ENCODE measurements around the gene TMEM150A.

GRCh38 chr2:85631316-85631715 lies 28.8 kb upstream of the TMEM150A start:
- TF ChIP-seq TAF1 (IDR thresholded peaks at IDR 0.05; ENCODE audit: low read depth): no peak
- TF ChIP-seq YY1 (IDR thresholded peaks at IDR 0.05; ENCODE audit: low read depth): no peak
- TF ChIP-seq EP300 (IDR thresholded peaks at IDR 0.05; ENCODE audit: borderline replicate concordance): no peak
- TF ChIP-seq, protein P1, sequence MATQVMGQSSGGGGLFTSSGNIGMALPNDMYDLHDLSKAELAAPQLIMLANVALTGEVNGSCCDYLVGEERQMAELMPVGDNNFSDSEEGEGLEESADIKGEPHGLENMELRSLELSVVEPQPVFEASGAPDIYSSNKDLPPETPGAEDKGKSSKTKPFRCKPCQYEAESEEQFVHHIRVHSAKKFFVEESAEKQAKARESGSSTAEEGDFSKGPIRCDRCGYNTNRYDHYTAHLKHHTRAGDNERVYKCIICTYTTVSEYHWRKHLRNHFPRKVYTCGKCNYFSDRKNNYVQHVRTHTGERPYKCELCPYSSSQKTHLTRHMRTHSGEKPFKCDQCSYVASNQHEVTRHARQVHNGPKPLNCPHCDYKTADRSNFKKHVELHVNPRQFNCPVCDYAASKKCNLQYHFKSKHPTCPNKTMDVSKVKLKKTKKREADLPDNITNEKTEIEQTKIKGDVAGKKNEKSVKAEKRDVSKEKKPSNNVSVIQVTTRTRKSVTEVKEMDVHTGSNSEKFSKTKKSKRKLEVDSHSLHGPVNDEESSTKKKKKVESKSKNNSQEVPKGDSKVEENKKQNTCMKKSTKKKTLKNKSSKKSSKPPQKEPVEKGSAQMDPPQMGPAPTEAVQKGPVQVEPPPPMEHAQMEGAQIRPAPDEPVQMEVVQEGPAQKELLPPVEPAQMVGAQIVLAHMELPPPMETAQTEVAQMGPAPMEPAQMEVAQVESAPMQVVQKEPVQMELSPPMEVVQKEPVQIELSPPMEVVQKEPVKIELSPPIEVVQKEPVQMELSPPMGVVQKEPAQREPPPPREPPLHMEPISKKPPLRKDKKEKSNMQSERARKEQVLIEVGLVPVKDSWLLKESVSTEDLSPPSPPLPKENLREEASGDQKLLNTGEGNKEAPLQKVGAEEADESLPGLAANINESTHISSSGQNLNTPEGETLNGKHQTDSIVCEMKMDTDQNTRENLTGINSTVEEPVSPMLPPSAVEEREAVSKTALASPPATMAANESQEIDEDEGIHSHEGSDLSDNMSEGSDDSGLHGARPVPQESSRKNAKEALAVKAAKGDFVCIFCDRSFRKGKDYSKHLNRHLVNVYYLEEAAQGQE (IDR thresholded peaks at IDR 0.05; ENCODE audit: low read depth): no peak
- no peak for TF ChIP-seq CREB1 (IDR thresholded peaks at IDR 0.05; ENCODE audit: low read depth)
- TF ChIP-seq, protein P2, sequence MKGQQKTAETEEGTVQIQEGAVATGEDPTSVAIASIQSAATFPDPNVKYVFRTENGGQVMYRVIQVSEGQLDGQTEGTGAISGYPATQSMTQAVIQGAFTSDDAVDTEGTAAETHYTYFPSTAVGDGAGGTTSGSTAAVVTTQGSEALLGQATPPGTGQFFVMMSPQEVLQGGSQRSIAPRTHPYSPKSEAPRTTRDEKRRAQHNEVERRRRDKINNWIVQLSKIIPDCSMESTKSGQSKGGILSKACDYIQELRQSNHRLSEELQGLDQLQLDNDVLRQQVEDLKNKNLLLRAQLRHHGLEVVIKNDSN (IDR thresholded peaks at IDR 0.05): no peak
- no peak for TF ChIP-seq RAD21 (IDR thresholded peaks at IDR 0.05; ENCODE audit: low read depth)
- TF ChIP-seq NFIC (IDR thresholded peaks at IDR 0.05): no peak
- TF ChIP-seq MAX (IDR thresholded peaks at IDR 0.05): no peak
- TF ChIP-seq EGR1 (IDR thresholded peaks at IDR 0.05): no peak
- TF ChIP-seq TEAD4 (IDR thresholded peaks at IDR 0.05): no peak
- TF ChIP-seq CEBPB (IDR thresholded peaks at IDR 0.05): no peak
- TF ChIP-seq FOXM1 (IDR thresholded peaks at IDR 0.05; ENCODE audit: borderline replicate concordance, low read depth): no peak
